OCI-LY7 (cell line): Measurements from ENCODE around the gene SERPINA3. TPM values are rescaled to one million over a fixed set of nuclear protein-coding genes. Genes with fewer than 3 reads are reported as not detected.

Experiments used
- BruUV-seq: library from RNA; stranded (reverse); fragments of 400-500 nt; replicated peaks from 2 replicates; lab custom pipeline; 2021; lab: Mats Ljungman, UMichigan
- CTCF ChIA-PET: fragments of 300-600 bp; sonication (Branson Sonifier 250); formaldehyde crosslinking; loops from one replicate; lab custom pipeline; 2022; ENCODE audit warnings: antibody characterized with exemption; ENCODE audit not compliant: unreplicated experiment; lab: Charles Lee
- POLR2A ChIA-PET: fragments of 300-600 bp; sonication (Branson Sonifier 250); formaldehyde crosslinking; loops from one replicate; lab custom pipeline; 2022; ENCODE audit warnings: antibody characterized with exemption; lab: Charles Lee
- DNase-seq: peaks from one replicate; pipeline ENCODE4 v3.0.0-alpha.2; 2015; ENCODE audit warnings: low spot score
- H2AFZ ChIP-seq: fragments of 200-600 bp; sonication (generic), shearing (Covaris generic); 2 replicates; pipeline ENCODE4 v1.6.1; 2014; ENCODE audit warnings: mild to moderate bottlenecking, antibody characterized with exemption, low read length, moderate library complexity
- H3K27ac ChIP-seq: fragments of 200-600 bp; sonication (generic); 2 replicates; pipeline ENCODE4 v1.5.1; 2014; ENCODE audit warnings: mixed run types, low read depth, mild to moderate bottlenecking, moderate library complexity, low read length, inconsistent platforms; ENCODE audit not compliant: poor library complexity, severe bottlenecking
- H3K36me3 ChIP-seq: fragments of 200-600 bp; sonication (generic); 2 replicates; pipeline ENCODE4 v1.6.1; 2014; ENCODE audit warnings: mild to moderate bottlenecking, antibody characterized with exemption, low read length, moderate library complexity, mixed read lengths; ENCODE audit not compliant: insufficient read depth
- H3K4me1 ChIP-seq: fragments of 200-600 bp; sonication (generic); 2 replicates; pipeline ENCODE4 v1.5.1; 2014; ENCODE audit warnings: mild to moderate bottlenecking, low read length; ENCODE audit not compliant: insufficient read depth, poor library complexity, severe bottlenecking
- H3K4me2 ChIP-seq: fragments of 200-600 bp; sonication (generic); 2 replicates; pipeline ENCODE4 v1.6.1; 2014; ENCODE audit warnings: mild to moderate bottlenecking, low read length
- H3K4me3 ChIP-seq: fragments of 200-600 bp; sonication (generic); 2 replicates; pipeline ENCODE4 v1.5.1; 2014; ENCODE audit warnings: mild to moderate bottlenecking, low read depth, low read length; ENCODE audit not compliant: poor library complexity, severe bottlenecking
- H3K79me2 ChIP-seq: fragments of 200-600 bp; sonication (generic); 2 replicates; pipeline ENCODE4 v1.6.1; 2016; ENCODE audit warnings: low read depth, mild to moderate bottlenecking, low read length, moderate library complexity, mixed read lengths; ENCODE audit not compliant: insufficient read depth
- H3K9me2 ChIP-seq: fragments of 200-600 bp; sonication (generic); 2 replicates; pipeline ENCODE4 v1.6.1; 2016; ENCODE audit warnings: mild to moderate bottlenecking, low read length, mixed read lengths; ENCODE audit not compliant: insufficient read depth
- H3K9me3 ChIP-seq: fragments of 200-600 bp; sonication (generic); 2 replicates; pipeline ENCODE4 v1.6.1; 2014; ENCODE audit warnings: mild to moderate bottlenecking, mixed run types, low read length, mixed read lengths
- H4K20me1 ChIP-seq: fragments of 200-600 bp; sonication (generic); 2 replicates; pipeline ENCODE4 v1.6.1; 2014; ENCODE audit warnings: mild to moderate bottlenecking, antibody characterized with exemption, low read length, moderate library complexity, mixed read lengths; ENCODE audit not compliant: insufficient read depth
- CTCF ChIP-seq: fragments of 200-600 bp; sonication (generic); conservative IDR thresholded peaks from 2 replicates; pipeline ENCODE4 v1.5.1; 2014; ENCODE audit warnings: mild to moderate bottlenecking, antibody characterized with exemption, low read length, moderate library complexity, mixed read lengths
- EZH2phosphoT487 ChIP-seq: fragments of 200-600 bp; sonication (generic); IDR thresholded peaks from 2 replicates; pipeline ENCODE4 v1.6.1; 2018; ENCODE audit warnings: low read depth, borderline replicate concordance, mild to moderate bottlenecking, mixed run types, antibody characterized with exemption, low read length, moderate library complexity, mixed read lengths
- intact Hi-C: fragments of 100-400 bp; cut with micrococcal nuclease; formaldehyde crosslinking; loops from one replicate; pipeline ENCODE4 v1.10.0; 2022; ENCODE audit not compliant: unreplicated experiment
- total RNA-seq, 2 experiments: library from RNA; depleted of rRNA in 1 of 2; stranded (reverse); fragments of >200 nt in 1 of 2; shearing (Covaris generic) in 1 of 2; gene quantifications; 2 replicates each; pipeline ENCODE4 v1.2.3, GENCODE V29; 2014 to 2022

SERPINA3 gene
- total RNA-seq, 2 experiments from 2014 or later: not detected

DNA sequence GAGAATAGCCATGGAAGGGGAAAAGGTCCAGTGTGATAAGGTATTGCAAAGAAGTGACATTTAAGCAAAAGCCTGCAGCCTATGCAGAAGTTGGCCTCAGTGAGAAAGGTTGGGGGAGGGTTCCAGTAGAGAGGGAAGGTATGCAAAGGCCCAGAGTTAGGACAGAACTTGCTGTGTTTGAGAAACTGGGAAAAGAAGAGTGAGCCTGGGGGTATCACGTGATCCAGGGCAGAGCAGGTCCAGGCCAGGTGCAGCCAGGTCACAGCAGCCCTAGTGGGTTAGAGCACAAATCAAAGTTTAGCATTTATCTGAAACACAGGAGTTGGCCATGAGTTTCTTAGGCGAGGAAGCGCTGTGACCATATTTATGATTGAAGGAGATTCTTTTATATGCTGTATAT, 29.3 kb upstream of the SERPINA3 start:
- Histone ChIP-seq H3K9me2 (no peaks in the 10 kb centered on the region), H3K9me3 (no peaks in the 10 kb centered on the region), H3K4me3 (no peak overlapping the region), H4K20me1 (no peaks in the 10 kb centered on the region), H3K4me2 (no peak overlapping the region), H2AFZ (no peak overlapping the region), H3K4me1 (no peaks in the 10 kb centered on the region), H3K36me3 (no peaks in the 10 kb centered on the region), H3K79me2 (no peaks in the 10 kb centered on the region), H3K27ac (no peak overlapping the region)
- DNase-seq: no peak
- intact Hi-C loops: no loop called here
- BruUV-seq: no TSS peak
- POLR2A ChIA-PET: no interaction called here
- CTCF ChIA-PET: no interaction called here
- TF ChIP-seq EZH2phosphoT487 (no peak), CTCF (no peak)

DNA sequence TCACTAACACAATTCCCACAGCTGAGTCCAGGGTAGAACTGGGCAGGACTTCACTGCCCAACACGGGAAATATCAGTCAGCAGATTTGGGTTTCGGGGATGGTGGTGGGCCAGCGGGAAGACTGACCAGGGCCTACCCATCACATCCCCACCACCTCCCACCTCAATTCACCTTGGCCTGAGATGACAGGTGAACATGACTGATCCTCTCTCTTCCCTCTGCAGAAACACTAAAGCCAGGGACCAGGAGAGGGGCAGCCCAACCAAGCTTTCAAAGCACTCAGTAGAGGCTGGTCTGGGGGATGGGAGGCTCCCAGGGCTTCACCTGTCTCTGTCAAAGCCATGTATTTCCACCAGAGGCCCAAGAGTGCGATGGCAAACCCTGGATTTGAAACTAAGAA, 28.6 kb upstream of the SERPINA3 start:
- no peaks in the 10 kb centered on the region for H3K36me3 ChIP-seq
- TF ChIP-seq CTCF: no peak
- no peak for TF ChIP-seq EZH2phosphoT487
- no peak overlapping the region for H3K4me2 ChIP-seq
- BruUV-seq: no TSS peak
- no peaks in the 10 kb centered on the region for H3K9me2 ChIP-seq
- H4K20me1 ChIP-seq: no peaks in the 10 kb centered on the region
- intact Hi-C loops: no loop called here
- no peak overlapping the region for H2AFZ ChIP-seq
- no peak overlapping the region for H3K27ac ChIP-seq
- no peaks in the 10 kb centered on the region for H3K4me1 ChIP-seq
- no peaks in the 10 kb centered on the region for H3K9me3 ChIP-seq
- no peak for DNase-seq
- H3K4me3 ChIP-seq: no peak overlapping the region
- no peaks in the 10 kb centered on the region for H3K79me2 ChIP-seq
- POLR2A ChIA-PET: no interaction called here
- CTCF ChIA-PET: no interaction called here

- CTCF ChIA-PET: no interaction called here
- Histone ChIP-seq H3K4me1 (no peaks in the 10 kb centered on the region), H3K79me2 (no peaks in the 10 kb centered on the region)
Measured at GRCh38 chr14:94584591-94585280, 27.5 kb upstream of the SERPINA3 start.

More at GRCh38 chr14:94584591-94585280, 27.5 kb upstream of the SERPINA3 start:
- intact Hi-C loops: no loop called here
- Histone ChIP-seq H3K9me3 (no peaks in the 10 kb centered on the region), H4K20me1 (no peaks in the 10 kb centered on the region), H3K36me3 (no peaks in the 10 kb centered on the region), H3K27ac (no peak overlapping the region), H3K9me2 (no peaks in the 10 kb centered on the region), H3K4me2 (no peak overlapping the region), H3K4me3 (no peak overlapping the region), H2AFZ (no peak overlapping the region)
- POLR2A ChIA-PET: interaction anchor here (0.8 kb wide), 1 partner anchor 28 kb away, joined by 3 read pairs; the partner anchor contains the start of gene SERPINA3
- no peak for DNase-seq
- BruUV-seq: no TSS peak
- TF ChIP-seq EZH2phosphoT487 (no peak), CTCF (no peak)
